ENCODE measurements around the gene SENP5. TPM values are rescaled to one million over a fixed set of nuclear protein-coding genes. Genes with fewer than 3 reads are reported as not detected.

The SENP5 gene
- total and polyA plus RNA-seq, 2 experiments from 2014 or later = 8.1 to 30.5 TPM

- peak; percentile 24 for TF ChIP-seq CTCF (IDR thresholded peaks at IDR 0.05; ENCODE audit: low read depth, low read length)
- Histone ChIP-seq H3K4me3 (no peak overlapping the region), H3K4me1 (ENCODE audit: low read depth) (peaks cover 2% of the 10 kb centered on the region), H3K36me3 (no peaks in the 10 kb centered on the region), H3K27me3 (peaks cover 12% of the 10 kb centered on the region), H3K27ac (no peak overlapping the region), H3K9me3 (ENCODE audit: low read depth) (no peaks in the 10 kb centered on the region)
- no peak for DNase-seq (ENCODE audit: low read depth in 1 of 2, low spot score in 1 of 2)
Observed at GRCh38 chr3:196948442-196949284, 80.9 kb downstream of the SENP5 start.

- Histone ChIP-seq H3K36me3 (no peaks in the 10 kb centered on the region), H3K4me3 (no peak overlapping the region), H3K27ac (no peak overlapping the region), H3K27me3 (peaks cover 12% of the 10 kb centered on the region), H3K4me1 (ENCODE audit: low read depth) (no peaks in the 10 kb centered on the region), H3K9me3 (ENCODE audit: low read depth) (no peaks in the 10 kb centered on the region)
- no peak for TF ChIP-seq CTCF (IDR thresholded peaks at IDR 0.05; ENCODE audit: low read depth, low read length)
- no peak for DNase-seq (ENCODE audit: low read depth in 1 of 2, low spot score in 1 of 2)
Observed at GRCh38 chr3:196949285-196949619, 81.5 kb downstream of the SENP5 start.

- no peak overlapping the region for H3K27ac ChIP-seq
- H3K36me3 ChIP-seq = no peaks in the 10 kb centered on the region
- no peak overlapping the region for H3K4me3 ChIP-seq
- no peaks in the 10 kb centered on the region for H3K4me1 ChIP-seq (ENCODE audit: low read depth)
- H3K27me3 ChIP-seq = peaks cover 12% of the 10 kb centered on the region
- no peak for TF ChIP-seq CTCF (IDR thresholded peaks at IDR 0.05; ENCODE audit: low read depth, low read length)
- no peaks in the 10 kb centered on the region for H3K9me3 ChIP-seq (ENCODE audit: low read depth)
- no peak for DNase-seq (ENCODE audit: low read depth in 1 of 2, low spot score in 1 of 2)
Observed at GRCh38 chr3:196949750-196950149, 82.0 kb downstream of the SENP5 start.

GRCh38 chr3:196951371-196951770 lies 83.7 kb downstream of the SENP5 start:
- Histone ChIP-seq H3K36me3 (no peaks in the 10 kb centered on the region), H3K9me3 (ENCODE audit: low read depth) (no peaks in the 10 kb centered on the region), H3K4me3 (no peak overlapping the region), H3K27me3 (peaks cover 12% of the 10 kb centered on the region), H3K27ac (no peak overlapping the region), H3K4me1 (ENCODE audit: low read depth) (no peaks in the 10 kb centered on the region)
- no peak for TF ChIP-seq CTCF (IDR thresholded peaks at IDR 0.05; ENCODE audit: low read depth, low read length)
- DNase-seq (ENCODE audit: low read depth in 1 of 2, low spot score in 1 of 2) = no peak

- no peak for DNase-seq (ENCODE audit: low read depth in 1 of 2, low spot score in 1 of 2)
- H3K27ac ChIP-seq = no peak overlapping the region
- no peaks in the 10 kb centered on the region for H3K9me3 ChIP-seq (ENCODE audit: low read depth)
- no peaks in the 10 kb centered on the region for H3K4me1 ChIP-seq (ENCODE audit: low read depth)
- no peaks in the 10 kb centered on the region for H3K36me3 ChIP-seq
- no peak overlapping the region for H3K4me3 ChIP-seq
- H3K27me3 ChIP-seq = peaks cover 24% of the 10 kb centered on the region
- TF ChIP-seq CTCF (IDR thresholded peaks at IDR 0.05; ENCODE audit: low read depth, low read length) = no peak
Observed at GRCh38 chr3:196954832-196955231, 87.1 kb downstream of the SENP5 start.
